HG03457 (cell line): Measurements from ENCODE around the gene HSPG2.

Source experiments
- ATAC-seq: cut with Tn5 transposase; IDR thresholded peaks from one replicate; pipeline ENCODE4 v1.9.1; 2021; ENCODE audit warnings: moderate number of reproducible peaks; ENCODE audit not compliant: unreplicated experiment

HSPG2 gene

DNA sequence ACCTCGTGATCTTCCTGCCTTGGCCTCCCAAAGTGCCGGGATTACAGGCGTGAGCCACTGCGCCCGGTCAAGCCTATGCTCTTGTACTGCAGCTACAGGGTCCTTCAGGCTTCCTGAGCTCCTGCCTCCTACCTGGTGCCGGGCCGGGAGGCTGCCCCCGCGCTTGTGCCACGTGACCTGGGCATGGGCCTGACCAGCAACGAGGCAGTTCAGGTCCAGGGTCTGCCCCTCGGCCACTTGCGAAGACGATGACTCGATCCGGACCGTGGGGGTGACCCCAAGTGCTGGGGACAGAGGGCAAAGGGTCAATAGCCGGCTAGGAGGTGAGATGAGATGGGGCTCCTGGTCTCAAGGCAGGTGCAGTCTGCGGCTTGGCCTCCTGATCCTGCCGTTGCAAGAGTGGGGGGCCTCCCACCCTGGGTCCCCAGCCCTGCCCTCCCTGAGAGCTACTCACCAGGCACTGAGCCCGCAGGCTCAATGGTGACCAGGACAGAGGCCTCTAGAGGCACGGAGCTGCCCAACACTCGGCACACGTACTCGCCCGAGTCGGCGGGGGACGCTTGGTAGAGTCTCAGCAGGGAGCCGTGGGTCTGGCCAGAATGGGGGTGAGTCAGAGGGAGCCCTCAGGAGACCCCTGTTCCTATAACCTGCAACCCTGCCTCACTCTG lies 87.1 kb downstream of the HSPG2 start:
- ATAC-seq, result no peak

GRCh38 chr1:21848524-21849174 lies 88.5 kb downstream of the HSPG2 start:
- no peak for ATAC-seq

GRCh38 chr1:21847223-21848205 lies 89.6 kb downstream of the HSPG2 start:
- no peak for ATAC-seq

DNA sequence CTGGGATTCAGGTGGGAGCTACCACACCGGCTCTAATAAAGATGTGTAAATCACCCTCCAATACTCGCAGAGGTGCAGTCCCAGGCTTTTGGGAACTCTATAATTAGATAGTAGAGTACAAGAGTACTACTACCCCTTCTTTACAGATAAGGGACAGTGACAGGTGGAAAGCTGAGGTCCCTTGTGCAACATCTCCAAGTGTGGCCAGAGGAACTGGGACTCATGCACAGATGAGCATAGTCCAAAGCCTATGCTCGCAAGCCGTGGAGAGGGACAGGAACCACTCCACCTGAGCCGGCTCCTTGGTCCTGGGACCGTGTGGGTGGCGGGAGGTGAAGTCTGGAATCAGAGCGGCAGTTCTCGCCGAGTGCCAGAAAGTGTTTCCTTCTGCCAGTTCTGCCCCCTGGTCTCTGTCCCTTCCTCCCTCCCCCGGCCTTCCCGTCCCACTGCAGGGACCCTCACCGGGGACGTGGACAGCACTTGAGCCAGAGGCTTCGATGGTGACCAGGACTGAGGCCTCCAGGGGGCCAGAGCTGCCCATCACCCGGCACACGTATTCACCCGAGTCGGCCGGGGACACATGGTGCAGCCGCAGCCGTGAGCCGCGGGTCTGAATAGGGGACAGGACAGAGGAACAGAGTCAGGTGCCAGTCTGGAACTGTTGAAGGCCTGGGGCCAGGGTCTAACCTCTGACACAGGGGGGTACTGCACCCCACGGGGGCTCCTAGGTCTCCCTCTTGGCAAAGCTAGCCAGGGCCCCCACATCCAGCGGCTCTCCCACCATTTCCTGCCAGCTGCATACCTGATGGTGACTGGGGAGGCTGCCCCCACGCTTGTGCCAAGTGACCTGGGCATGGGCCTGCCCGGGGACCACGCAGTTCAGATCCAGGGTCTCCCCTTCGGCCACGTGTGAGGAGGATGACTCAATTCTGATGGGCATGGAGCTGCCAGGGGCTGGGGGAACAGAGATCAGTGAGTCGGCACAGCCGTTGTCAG lies 91.2 kb downstream of the HSPG2 start:
- ATAC-seq, result no peak

GRCh38 chr1:21843996-21844395 lies 93.1 kb downstream of the HSPG2 start:
- no peak for ATAC-seq

DNA sequence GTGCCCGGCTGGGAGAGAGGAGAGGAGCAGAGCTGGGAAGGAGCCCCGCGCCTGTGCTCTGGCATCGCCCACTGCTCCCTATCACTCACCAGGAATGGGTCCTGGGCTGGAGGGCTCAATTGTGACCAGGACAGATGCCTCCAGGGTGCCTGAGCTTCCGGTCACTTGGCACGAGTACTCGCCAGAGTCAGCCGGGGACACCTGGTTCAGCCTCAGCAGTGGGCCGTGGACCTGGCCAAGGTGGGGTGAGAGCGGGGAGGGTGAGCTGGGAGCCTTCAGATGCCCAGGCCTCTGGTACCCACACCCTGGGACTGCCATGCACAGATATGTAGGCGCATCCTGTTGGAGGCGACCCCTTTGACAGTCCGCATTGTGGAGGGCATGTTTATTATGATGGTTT lies 93.9 kb downstream of the HSPG2 start:
- ATAC-seq, result no peak

GRCh38 chr1:21842606-21843162 lies 94.4 kb downstream of the HSPG2 start:
- no peak for ATAC-seq

DNA sequence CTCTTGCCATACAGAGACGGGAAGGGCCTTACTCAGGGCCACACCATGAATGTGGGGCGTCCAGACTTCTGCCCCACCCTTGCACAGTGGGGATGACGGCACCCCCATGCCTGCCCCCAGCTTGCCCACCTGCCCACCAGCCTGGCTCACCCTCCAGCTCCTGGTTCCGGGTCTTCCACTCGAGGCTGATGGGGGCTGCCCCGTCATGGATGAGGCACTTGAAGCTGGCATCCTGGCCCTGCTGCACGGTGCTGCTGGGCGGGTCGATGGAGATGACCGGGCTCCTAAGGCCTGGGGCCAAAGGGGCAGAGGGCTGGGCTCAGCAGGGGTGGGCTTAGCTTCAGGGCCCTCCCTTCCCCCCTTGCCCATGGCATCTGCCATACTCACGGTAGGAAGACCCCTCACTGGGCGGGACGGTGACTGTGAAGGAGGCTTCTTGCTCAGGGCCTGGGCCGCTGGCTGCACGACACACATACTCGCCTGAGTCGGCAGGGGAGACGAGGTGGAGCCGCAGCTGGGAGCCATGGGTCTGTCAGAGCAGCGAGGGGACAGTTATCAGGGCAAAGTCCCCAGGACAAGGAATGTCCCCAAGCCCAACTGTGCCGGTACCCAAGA lies 95.2 kb downstream of the HSPG2 start:
- ATAC-seq, result no peak

- no peak for ATAC-seq
Observed at GRCh38 chr1:21840981-21841380, 96.1 kb downstream of the HSPG2 start.

- ATAC-seq, result no peak
Observed at GRCh38 chr1:21839337-21840037, 97.6 kb downstream of the HSPG2 start.

GRCh38 chr1:21838359-21839157 lies 98.6 kb downstream of the HSPG2 start:
- no peak for ATAC-seq

DNA sequence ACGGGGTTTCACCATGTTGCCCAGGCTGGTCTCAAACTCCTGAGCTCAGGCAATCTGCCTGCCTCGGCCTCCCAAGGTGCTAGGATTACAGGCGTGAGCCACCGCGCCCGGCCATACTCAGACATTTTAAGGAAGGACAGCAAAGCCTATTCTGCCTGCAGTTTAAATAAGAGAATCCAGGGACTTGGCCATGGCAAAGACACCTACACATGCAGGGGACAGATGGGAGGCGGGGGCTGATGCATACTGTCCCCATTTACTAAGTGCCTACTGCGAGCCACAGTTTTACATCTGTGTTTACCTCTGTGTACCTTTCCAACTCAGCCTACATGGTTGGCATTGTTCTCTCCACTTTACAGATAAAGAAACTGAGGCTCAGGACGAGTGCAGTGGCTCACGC lies 99.6 kb downstream of the HSPG2 start:
- no peak for ATAC-seq

GRCh38 chr1:21836729-21837128 lies 100.4 kb downstream of the HSPG2 start:
- no peak for ATAC-seq

DNA sequence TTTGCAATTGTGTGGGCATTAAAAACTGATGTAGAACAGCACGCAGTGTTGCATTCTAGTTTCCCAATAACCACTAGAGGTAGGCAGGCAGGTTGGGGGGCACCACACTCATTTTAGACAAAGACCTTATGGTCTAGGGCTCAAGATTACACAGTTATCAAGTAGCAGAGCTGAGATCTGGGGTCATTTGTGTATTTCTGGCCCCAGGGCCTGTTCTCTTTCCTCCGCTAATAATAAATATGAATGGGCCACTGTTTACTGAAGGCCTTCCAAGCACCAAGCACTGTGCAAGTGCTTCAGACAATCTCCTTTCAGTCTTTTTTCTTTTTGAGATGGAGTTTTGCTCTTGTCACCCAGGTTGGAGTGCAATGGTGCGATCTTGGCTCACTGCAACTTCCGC lies 101.1 kb downstream of the HSPG2 start:
- ATAC-seq, result no peak

GRCh38 chr1:21834666-21835065 lies 102.4 kb downstream of the HSPG2 start:
- ATAC-seq, result no peak

- no peak for ATAC-seq
Observed at GRCh38 chr1:21834094-21834493, 103.0 kb downstream of the HSPG2 start.

DNA sequence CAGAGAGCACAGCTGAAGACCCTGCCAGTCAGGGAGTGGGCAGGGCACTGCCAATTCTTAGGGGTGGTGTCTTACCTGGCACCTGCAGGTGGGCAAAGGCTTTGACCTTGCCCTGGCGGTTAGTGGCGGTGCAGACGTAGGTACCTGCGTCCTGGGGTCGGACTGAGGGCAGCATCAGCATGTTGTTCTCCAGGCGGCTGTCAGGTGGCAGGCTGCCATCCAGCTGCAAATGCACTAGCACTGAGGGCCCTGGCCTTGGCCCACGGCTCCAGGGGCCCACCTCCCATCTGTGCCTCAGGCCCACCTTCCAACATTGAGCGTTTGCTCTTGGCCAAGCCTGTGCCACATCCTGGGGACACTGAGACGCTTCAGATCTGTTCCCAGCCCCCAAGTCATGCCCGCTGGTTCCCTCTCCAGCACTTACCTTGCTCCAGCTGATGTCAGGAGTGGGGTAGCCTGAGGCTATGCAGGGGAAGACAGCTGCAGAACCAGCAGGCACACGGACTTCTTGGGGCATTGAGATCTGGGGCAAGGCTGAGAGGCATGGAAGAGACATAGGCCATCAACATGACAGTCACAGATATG lies 103.6 kb downstream of the HSPG2 start:
- ATAC-seq, result no peak

DNA sequence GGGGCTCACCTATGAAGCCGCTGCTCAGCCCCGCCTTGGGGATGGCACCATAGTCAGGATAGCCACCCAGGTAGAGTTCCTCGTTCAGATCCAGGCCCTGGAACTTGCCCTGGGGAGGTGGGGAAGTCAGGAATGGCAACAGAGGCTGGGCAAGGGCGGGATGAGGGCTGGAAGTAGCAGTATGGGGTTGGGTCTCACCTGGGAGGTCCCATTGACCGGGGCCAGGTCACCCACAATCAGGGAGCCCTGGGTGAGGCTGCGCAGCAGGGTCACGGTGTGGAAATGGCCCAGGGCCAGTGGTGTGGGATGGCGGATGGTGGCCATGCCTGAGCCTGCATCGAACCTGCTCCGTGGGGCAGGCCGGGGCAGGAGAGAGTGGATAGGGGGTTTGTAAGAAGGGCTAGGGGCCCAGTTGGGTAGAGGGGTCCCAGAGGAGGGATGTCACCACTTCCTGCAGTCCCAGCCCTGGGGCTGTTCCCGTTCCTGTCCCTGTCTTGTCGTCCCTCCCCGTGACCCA lies 105.6 kb downstream of the HSPG2 start:
- ATAC-seq, result no peak
